Measurements from ENCODE around the gene NDUFAF8.
"Not testable (repeated sequence)": the region's sequence is repeated elsewhere in the genome, so short reads cannot be mapped to it uniquely, and the experiment has no call there.

The NDUFAF8 gene

GRCh38 chr17:81223762-81224130 lies 15.4 kb upstream of the NDUFAF8 start:
- no peak for DNase-seq (ENCODE audit: low spot score)

GRCh38 chr17:81227630-81228029 lies 11.5 kb upstream of the NDUFAF8 start:
- DNase-seq (ENCODE audit: low spot score) = not testable (repeated sequence)

GRCh38 chr17:81228420-81228819 lies 10.7 kb upstream of the NDUFAF8 start:
- no peak for DNase-seq (ENCODE audit: low spot score)

- no peak for DNase-seq (ENCODE audit: low spot score)
Observed at GRCh38 chr17:81228834-81229665, 10.1 kb upstream of the NDUFAF8 start.

GRCh38 chr17:81229666-81229920 lies 9.5 kb upstream of the NDUFAF8 start:
- DNase-seq (ENCODE audit: low spot score) = no peak

GRCh38 chr17:81230043-81230820 lies 8.9 kb upstream of the NDUFAF8 start:
- no peak for DNase-seq (ENCODE audit: low spot score)

- DNase-seq (ENCODE audit: low spot score) = no peak
Observed at GRCh38 chr17:81231121-81231645, 7.9 kb upstream of the NDUFAF8 start.

GRCh38 chr17:81231766-81232581 lies 7.1 kb upstream of the NDUFAF8 start:
- DNase-seq (ENCODE audit: low spot score) = no peak

GRCh38 chr17:81232616-81233241 lies 6.4 kb upstream of the NDUFAF8 start:
- no peak for DNase-seq (ENCODE audit: low spot score)

GRCh38 chr17:81233316-81233715 lies 5.8 kb upstream of the NDUFAF8 start:
- no peak for DNase-seq (ENCODE audit: low spot score)

GRCh38 chr17:81233811-81234505 lies 5.2 kb upstream of the NDUFAF8 start:
- DNase-seq (ENCODE audit: low spot score) = no peak

- DNase-seq (ENCODE audit: low spot score) = no peak
Observed at GRCh38 chr17:81234506-81234855, 4.6 kb upstream of the NDUFAF8 start.

- no peak for DNase-seq (ENCODE audit: low spot score)
Observed at GRCh38 chr17:81234940-81235821, 3.9 kb upstream of the NDUFAF8 start.

- DNase-seq (ENCODE audit: low spot score) = no peak
Observed at GRCh38 chr17:81235822-81236740, 3.0 kb upstream of the NDUFAF8 start.

- DNase-seq (ENCODE audit: low spot score) = no peak
Observed at GRCh38 chr17:81236784-81237183, 2.3 kb upstream of the NDUFAF8 start.

GRCh38 chr17:81237591-81238489 lies 1.3 kb upstream of the NDUFAF8 start:
- no peak for DNase-seq (ENCODE audit: low spot score)

GRCh38 chr17:81238490-81238814 lies 666 bp upstream of the NDUFAF8 start:
- no peak for DNase-seq (ENCODE audit: low spot score)
